Stomach (tissue), 4 donors: ENCODE measurements around the gene HADH.

Experiments used
- EP300 ChIP-seq: sonication (generic); formaldehyde crosslinking; IDR thresholded peaks from one replicate; pipeline ENCODE4 v1.6.1; 2017; ENCODE audit warnings: antibody characterized with exemption
- POLR2A ChIP-seq, 4 donors: fragments of 450-650 bp; IDR thresholded peaks; one replicate each; pipeline ENCODE4 v1.6.1; 2016; ENCODE audit warnings: antibody characterized with exemption in 4 of 4, control low read depth in 2 of 4, mild to moderate bottlenecking in 1 of 4, moderate library complexity in 1 of 4
- POLR2AphosphoS5 ChIP-seq, 3 donors: sonication (generic); formaldehyde crosslinking; IDR thresholded peaks; one replicate each; pipeline ENCODE4 v1.6.1; 2016; ENCODE audit warnings: antibody characterized with exemption in 3 of 3
- TF ChIP-seq, protein P1 (sequence below), 7 experiments: fragments of 450-650 bp in 4 of 7; fragments of 200-600 bp in 3 of 7; sonication (generic) in 3 of 7; IDR thresholded peaks; one replicate each; pipeline ENCODE4 v1.5.1; 2016 to 2019; ENCODE audit warnings: antibody characterized with exemption in 7 of 7, control low read depth in 2 of 7, mild to moderate bottlenecking in 1 of 7

DNA sequence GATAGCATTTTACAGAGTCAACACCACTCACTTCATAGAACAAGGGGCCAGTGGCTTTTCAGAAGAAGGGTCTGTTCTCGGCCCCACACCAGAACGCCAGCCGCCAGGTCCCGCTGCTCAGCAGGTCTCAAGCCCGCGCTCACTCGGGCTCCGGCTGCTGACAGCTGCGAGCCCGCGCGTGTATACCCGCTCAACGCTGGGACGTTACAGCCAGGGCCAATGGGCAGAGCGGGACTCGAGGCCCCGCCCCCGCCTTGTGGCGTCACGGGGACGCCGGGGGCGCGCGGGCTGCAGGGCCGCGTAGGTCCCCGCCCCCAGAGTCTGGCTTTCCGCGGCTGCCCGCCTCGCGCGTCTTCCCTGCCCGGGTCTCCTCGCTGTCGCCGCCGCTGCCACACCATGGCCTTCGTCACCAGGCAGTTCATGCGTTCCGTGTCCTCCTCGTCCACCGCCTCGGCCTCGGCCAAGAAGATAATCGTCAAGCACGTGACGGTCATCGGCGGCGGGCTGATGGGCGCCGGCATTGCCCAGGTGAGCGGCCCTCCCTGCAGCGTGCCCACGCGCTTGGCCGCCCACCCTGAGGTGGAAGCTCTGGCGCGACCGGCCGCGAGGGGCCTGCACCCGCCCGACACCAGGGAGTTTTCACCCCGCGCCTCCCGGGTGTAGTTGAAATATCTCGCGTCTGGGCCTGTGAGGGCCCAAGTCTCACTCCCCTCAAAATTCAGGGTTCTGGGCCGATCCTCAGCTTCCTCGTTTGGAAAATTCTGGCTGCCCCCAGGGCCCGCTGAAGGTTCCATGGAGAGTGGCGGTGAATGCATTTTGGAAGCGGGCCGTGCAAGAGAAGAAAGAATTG, at the start of gene HADH:
- TF ChIP-seq POLR2AphosphoS5 (IDR thresholded peaks at IDR 0.05) (peak; percentile 96 to 98 (median 97)), EP300 (no peak), POLR2A (IDR thresholded peaks at IDR 0.05) (peak in 2 of 4 donors; percentile 75 to 76)
- TF ChIP-seq, protein P1, sequence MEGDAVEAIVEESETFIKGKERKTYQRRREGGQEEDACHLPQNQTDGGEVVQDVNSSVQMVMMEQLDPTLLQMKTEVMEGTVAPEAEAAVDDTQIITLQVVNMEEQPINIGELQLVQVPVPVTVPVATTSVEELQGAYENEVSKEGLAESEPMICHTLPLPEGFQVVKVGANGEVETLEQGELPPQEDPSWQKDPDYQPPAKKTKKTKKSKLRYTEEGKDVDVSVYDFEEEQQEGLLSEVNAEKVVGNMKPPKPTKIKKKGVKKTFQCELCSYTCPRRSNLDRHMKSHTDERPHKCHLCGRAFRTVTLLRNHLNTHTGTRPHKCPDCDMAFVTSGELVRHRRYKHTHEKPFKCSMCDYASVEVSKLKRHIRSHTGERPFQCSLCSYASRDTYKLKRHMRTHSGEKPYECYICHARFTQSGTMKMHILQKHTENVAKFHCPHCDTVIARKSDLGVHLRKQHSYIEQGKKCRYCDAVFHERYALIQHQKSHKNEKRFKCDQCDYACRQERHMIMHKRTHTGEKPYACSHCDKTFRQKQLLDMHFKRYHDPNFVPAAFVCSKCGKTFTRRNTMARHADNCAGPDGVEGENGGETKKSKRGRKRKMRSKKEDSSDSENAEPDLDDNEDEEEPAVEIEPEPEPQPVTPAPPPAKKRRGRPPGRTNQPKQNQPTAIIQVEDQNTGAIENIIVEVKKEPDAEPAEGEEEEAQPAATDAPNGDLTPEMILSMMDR (IDR thresholded peaks at IDR 0.05): no peak
